Activated CD4-positive, CD25-positive, alpha-beta regulatory T cell treated with anti-CD3 and anti-CD28 coated beads, Interleukin-2, amount 50 U/mL, for 16 hours (primary cell): Measurements from ENCODE around the gene LSP1.

Experiments
- DNase-seq: peaks from one replicate; pipeline ENCODE4 v3.0.0-alpha.2; 2020; ENCODE audit warnings: low read depth, low spot score

LSP1 gene

DNA sequence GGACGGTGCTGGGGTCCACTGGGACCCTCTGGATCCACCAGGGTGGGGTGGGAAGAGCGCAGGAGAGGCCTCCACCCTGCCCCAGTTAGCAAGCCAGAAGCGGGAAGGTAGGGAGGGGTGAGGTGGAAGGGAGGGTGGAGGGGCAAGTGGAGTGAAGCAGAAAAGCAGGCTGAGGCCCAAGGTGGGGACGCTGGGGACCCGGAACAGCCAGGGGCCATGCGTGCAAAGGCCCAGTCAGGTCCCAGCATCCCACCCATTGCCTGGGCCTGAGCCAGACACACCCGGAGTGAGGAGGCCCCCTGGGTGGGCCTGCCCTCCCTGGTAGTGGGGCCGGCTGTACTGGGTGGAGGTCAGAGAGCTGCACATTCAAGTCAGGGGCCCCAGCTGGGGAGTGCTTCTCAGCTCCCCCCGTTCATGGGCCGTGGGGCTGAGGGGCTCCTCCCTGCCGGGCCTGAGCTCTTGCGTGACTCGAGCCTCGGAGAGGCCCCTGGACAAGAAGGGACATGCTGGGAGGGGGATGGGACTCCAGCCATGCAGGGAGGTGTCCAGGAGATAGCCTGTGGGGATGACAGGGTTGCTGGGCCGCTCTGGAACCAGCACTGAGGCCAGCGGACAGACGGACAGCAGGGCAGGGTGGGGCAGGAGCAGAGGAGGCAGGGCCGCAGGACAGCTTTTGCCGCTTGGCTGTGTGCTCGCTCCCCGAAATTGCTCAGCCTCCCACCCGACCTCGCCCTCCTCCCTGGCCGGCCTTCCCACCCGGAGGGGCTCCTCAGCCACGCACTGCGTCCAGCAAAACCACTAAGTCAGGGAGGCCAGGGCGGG is 74.4 kb downstream of the LSP1 start:
- DNase-seq: no peak

DNA sequence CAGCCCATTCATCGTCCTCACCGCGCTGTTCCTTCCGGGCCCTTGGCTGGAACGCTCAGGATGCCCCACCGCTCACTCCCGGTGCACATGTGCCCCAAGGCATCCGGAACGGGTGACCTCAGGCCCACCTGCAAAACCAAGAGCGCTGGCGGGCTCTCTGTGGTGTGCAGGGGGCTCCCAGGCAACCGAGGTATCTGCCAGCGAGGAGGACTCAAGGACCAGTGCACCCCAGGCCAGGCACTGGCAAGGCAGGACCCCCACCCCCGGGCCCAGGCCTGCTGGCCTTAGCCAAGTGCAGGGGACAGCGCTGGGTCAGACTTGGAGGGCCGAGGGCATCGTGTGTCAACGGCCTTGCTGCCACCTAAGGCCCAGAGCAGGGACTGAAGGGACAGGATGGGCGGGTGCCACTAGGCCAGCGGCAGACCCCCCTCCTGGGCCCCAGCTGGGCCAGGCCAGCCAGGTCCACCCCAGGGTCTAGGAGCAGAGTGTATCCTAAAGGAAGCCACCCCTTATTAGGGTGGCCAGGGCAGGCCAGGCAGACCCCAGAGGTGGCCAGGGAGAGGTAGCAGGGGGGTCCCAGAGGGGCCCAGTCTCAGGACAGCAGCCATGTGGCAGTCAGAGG is 75.1 kb downstream of the LSP1 start:
- DNase-seq: no peak

DNA sequence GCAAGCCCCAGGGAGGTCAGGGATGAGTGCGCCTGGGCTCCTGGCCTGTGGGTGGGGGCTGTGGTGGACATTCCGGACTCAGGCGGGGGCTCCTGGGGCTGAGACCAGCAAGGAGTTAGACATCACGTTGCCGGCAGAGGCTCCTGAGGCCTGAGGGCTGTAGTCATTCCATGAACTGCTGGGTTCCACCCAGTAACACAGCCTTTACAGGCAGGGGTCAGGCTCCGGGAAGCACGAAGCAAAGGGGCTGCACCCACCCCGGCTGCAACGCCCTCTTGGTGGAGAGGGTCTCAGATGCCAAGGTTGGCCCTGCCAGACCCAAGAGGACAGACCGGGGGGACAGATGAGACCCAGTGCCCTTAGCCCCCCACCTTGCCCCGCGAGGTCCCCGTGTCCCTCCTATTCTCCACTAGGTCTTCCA is 75.6 kb downstream of the LSP1 start:
- no peak for DNase-seq

DNA sequence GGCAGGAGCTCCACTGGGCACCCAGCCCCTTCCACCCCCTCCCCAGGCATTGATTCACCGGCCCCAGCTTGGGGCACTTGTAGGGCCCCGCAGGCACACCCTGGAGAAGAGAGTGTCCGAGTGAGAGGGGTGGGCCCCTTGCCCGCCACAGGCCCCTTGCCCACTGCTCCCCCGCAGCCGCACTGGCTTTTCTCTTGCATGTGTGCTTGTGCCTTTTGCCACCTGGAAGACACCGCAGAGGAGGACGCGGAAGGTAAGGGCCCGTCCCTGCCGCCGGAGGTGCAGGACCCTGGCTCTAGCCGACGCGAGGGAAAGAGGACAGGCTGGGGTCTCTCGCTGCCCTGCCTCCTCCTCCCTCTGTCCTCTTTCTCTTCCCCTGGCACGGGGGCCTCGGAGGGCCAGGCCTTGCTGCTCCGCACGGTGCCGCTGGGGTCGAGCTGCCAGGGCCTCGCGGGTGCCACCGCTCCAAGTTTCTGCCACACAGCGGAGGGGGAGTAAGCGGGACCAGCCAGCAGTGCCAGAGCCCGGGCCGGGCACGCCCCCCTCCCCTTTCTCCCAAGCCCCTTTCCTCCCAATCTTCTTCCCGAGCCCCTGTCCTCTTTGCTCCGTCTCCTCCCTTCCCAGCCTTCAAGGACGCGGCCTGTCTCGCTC is 76.1 kb downstream of the LSP1 start:
- no peak for DNase-seq

DNA sequence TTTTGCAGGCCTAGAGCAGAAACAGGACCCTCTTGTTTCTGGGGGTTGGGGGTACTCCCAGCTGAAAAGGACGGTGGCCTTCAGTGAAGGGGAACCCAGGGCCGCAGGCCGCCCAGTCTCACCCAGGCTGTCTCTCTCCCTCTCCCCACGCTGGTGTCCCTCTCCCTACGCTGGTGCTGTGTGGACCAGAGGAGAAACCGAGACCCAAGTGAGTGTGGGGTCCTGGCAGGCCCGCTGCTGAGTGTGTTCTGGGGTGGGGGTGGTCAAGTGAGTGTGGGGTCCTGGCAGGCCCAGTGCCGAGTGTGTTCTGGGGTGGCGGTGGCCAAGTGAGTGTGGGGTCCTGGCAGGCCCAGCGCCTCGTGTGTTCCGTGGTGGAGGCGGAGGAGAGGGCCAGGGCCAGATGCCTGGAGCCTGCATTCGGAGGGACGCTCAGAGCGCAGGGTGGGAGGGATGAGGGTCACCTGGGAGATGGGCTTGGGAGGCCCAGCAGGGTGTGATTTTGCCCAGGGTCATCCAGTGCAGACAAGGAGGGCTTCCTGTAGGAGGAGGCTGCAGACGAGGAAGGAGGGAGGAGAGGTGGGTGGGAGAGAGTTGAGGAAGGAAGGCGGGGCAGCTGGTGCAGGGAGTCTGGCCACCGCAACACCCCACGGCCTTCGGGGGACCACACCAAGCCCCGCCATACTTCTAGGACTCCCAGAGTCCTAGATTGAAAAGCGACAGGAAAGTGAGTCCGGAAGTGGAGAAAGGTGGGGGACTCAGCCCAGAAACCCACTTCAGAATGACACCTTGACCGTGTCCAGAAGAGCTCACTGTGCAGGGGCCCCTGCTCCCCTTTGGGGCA is 77.0 kb downstream of the LSP1 start:
- no peak for DNase-seq

DNA sequence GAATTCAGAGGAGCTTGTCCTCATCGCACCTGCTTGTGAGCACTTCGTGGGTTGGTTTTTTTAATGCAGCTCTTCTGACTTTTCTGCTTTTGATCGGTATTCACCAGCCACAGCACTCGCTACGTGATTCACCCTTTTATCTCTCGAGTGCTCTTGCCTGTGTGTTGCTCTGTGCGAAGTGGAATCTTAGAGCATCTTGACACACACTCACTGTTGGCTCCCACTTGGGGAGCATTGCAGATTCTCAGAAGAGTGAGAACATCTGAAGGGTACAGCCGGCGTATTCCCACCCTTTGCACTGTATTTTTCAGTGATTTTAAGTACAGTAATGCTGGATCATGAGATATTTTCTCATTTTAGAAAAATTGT is 77.6 kb downstream of the LSP1 start:
- DNase-seq: no peak

DNA sequence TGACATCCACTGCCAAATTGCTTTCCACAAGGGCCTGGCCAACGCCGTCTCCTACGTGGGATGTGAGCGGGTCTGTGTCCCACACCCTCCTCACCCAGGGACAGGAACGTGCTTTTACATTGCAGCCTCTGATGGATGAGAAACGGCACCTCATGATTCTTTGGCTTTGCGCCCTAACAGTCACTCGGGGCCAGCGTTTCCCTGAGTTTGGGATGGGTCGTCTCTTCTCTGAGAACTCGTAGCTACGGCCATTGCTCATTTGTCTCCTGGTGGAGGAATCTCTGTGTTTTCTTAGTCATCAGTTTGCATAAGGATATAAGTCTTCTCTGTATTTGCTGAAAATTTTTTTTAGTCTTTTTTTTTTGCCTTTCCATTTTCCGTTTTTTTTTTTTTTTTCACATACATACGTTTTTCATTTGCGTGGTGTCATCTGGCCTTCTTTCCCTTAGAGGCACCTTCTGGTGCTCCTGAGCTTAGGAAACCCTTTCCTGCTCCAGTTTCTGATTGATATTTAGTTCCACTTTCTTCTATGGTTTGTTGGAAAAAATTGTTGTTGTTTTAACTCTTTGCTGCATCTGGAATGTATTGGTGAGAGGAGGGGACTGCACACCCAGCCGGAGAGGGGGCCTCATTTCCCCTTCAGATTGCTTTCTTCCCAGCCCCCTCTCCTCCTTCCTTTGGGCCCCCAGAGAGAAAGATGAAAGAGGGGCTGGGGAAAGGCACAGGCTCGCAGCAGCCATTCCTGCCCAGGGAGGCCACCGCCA is 78.6 kb downstream of the LSP1 start:
- DNase-seq: no peak

DNA sequence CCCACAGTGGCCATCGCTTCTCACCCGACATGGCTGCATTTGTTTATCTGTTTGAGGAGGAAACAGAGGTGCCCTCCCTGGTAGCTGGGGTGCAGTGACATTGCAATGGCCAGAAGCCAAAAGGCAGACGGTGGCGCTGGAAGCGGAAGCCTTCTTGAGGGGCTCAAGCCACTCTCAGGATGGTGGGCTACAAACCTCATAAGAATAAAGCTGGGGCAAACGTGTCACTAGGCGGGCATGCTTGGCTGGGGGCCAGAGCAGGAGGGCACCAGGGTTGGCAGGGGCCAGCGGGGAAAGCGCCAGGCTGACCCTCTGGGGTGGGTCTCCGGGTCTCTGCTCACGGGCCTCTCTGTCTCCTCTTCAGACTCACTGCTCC is 79.2 kb downstream of the LSP1 start:
- DNase-seq: no peak

DNA sequence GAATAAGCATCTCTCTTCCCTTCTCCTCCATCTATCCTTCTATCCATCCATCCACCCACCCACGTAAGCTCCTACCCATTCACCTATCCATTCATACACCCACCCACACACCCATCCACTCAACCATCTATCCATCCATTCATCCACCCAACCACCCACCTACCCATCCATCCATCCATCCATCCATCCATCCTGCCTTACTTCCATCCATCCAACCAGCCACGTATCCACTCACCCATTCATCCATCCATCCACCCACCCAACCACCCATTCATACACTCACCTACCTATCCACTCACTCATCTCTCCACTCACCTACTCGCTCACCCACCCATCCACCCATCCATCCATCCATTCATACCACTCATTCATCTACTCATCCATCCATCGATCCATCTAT is 79.8 kb downstream of the LSP1 start:
- DNase-seq: no peak

DNA sequence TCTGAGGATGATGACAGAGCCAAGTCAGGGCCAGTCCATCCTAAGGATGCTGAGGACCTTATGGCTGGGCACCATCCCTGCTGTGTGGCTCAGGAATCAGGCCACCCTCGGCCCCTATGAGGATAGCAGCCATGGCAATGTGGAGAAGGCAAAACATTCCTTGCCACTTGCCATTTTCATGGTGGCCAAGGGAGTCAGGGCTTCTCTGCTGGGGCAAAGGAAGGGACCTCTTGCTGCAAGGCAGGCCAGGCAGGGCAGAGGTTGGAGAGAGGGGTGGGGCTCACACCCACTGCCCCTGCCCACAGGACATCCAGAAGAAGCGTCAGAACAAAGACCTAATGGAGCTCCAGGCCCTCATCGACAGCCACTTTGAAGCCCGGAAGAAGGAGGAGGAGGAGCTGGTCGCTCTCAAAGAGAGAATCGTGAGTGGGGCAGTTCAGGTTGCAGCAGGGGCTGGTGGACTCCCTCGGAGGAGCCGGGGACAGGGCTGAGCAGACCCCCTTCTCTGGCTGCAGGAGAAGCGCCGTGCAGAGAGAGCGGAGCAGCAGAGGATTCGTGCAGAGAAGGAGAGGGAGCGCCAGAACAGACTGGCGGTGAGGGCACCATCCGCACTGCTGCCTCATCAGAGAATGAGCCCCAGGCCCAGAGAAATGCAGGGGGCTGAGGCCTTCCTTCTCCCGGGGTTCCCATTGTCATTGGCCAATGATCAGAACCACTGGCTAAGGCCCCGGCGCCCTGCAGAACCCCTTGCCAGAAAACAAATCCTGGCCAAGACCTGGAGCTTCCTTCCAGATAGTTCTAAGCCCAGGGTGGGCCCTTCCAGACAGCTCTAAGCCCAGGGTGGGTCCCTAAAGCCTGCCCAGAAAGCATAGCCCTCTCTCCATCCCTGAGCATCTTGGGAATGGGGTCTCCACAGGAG is 80.8 kb downstream of the LSP1 start:
- no peak for DNase-seq

DNA sequence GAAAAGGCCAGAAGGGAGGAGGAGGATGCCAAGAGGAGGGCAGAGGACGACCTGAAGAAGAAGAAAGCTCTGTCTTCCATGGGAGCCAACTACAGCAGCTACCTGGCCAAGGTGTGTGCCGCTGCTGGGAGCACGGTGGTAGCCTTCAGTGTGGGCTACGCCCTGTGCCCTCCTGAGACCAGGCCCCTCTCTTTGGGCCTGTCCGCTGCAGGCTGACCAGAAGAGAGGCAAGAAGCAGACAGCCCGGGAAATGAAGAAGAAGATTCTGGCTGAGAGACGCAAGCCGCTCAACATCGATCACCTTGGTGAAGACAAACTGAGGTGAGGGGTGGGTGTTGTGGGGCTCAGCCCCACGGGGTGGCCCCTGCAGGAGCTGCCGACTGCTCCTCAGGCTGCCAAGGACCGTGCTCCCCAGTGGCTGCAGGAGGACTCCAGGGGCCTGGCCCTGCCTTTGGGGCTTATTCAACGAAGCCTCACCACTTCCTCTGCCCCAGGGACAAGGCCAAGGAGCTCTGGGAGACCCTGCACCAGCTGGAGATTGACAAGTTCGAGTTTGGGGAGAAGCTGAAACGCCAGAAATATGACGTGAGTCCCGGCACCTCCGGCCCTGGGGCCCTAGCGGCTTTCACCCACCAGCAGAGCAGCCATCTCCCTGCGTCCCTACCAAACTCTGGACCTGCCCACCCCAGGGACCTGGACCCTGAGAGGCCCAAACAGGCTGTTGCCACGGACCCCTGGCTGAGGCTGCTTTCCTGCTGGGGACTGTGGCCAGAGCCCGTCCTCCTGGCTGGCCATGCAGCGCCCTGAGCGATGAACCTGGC is 81.7 kb downstream of the LSP1 start:
- no peak for DNase-seq

DNA sequence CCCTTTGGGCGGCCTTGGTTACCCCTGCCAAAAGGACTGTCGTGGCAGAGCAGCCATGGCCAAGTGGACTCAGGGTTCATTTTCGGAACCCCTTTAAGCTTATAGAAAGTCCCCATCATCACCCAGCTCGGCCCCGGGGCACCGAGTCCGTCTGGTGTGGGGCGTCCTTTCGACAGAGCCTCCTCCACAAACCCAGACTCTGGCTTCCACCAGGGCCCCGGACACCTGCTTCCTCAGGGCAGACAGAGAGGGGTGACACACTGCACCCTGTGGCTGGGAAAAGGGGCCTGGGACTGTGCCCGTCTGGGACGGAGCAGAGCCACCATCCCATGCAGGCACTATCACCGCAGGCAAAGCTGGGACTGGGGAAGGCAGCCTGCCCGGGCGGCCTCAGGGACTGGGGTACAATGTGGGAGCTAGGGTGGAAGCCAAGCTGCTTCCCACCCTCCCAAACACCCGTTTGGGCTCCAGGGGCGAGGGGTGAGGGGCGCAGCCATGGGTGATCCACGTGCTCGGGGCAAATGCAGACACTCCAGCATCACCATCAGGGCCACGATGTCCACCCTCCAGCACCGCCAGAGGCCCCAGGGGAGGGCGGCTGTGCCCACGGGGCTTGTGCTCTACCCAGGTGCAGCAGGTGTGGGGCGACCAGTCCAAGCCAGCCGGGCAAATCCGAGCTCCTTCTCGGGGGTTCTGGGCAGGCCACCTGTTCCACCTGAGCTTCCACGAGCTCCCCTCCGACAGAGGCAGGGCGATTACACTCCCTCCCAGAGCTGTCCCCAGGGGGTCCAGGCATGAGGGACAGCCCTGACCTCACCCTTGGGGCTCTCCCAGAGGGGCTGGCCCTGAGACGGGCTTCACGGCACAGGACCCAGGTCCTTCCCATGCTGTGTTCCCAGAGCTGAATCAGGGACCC is 82.5 kb downstream of the LSP1 start:
- no peak for DNase-seq

DNA sequence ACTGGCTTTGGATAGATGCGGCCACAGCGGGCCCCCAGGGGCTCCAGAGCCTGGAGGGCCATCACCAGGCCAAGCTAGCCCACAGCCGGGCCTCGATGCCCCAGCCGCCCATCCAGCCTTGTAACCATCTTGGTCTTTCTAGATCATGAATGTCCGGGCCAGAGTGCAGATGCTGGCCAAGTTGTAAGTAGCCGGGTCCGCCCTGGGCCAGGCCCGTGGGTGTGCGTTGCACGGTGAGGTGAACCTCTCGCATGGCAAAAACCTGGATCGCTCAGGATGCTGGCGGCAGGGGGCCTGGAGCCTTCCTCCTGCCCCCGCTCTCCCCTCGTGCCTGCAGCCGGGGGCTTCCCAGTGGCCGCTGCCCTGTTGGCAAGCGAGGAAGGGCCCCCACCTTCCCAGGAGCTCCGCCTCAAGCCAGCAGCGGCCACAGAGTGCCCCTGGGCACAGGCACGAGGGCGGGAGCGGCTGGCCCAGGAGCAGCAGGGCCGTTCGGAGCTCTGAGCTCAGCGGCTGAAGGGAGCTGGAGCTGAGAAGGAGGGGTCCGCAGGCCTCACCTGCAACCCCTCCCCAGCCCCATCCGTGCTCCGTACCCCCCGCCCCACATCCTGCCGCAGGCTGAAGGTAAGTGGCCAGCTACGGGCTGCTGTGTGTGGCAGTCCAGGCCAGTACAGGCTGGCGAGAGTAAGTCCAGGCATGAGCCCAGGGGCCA is 83.3 kb downstream of the LSP1 start:
- no peak for DNase-seq

DNA sequence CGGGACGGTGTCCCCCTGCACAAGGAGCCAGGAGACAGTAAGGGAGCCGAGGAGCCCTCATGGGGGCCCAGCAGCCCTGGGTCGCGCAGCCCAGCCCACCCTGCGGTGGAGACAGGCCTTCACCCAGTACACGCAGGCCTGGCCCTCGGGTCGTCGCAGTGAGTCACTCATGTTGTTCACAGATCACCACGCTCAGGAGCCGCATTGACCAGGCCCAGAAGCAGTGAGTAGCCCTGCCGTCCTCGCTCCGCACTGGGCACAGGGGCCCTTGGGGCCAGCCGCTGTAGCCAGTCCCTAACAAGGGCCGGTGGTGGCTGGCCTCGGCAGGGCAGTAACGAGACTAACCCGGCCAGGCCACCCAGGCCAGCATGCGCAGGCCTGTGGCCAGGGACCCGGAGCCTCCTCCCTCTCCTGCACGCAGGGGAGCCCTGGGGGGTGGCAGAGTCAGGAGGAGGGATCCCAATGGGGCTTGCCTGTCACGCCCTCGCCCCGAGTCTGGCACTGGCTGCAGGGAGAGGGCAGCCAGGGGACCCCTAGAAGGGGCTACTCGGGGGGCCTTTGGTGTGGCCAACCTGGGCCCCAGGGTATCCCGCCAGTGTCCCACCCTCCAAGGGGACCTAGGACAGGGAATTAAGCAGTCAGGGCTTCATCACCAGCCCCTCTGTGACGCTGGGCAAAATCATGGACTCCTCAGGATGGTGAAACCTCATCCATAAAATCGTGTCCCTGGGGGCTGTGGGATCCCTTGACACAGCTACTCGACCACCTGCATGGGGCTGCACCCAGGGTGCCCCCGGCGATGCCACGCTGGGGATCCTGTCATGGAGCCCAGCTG is 84.1 kb downstream of the LSP1 start:
- no peak for DNase-seq

DNA sequence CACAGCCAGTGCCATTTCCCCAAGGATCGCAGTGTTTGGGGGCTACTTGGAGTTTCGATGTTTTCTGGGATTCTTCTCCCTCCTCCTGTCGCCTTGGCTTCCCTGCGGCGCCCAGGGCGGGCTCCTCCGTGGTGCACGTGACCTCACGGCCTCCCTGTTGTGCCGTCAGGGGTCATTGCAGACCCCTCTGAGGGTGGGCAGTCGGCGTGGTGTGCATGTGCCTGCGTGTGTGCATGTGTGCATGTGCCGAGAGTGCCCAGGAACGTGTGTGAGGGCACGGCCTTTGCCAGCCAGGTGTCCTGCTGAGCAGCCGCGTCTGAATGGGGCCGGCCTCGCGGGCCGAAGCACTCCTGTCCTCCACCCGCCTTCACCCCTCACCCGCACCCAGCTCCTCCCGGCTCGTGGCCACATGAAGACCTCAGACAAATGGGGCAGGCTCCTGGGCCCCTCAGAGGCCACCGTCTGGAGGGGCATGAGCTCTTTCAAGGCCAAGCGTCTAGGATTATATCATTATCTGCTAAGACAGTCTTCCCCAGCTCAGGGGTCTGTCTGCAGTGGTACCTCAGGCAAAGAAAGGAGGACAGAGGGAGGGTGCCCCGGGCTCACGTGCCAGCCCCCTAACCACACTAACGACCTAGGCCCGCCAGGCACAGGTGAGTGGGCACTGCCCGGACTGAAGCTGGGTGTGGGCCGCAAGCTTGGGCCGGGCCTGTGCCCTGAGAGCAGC is 84.9 kb downstream of the LSP1 start:
- no peak for DNase-seq

DNA sequence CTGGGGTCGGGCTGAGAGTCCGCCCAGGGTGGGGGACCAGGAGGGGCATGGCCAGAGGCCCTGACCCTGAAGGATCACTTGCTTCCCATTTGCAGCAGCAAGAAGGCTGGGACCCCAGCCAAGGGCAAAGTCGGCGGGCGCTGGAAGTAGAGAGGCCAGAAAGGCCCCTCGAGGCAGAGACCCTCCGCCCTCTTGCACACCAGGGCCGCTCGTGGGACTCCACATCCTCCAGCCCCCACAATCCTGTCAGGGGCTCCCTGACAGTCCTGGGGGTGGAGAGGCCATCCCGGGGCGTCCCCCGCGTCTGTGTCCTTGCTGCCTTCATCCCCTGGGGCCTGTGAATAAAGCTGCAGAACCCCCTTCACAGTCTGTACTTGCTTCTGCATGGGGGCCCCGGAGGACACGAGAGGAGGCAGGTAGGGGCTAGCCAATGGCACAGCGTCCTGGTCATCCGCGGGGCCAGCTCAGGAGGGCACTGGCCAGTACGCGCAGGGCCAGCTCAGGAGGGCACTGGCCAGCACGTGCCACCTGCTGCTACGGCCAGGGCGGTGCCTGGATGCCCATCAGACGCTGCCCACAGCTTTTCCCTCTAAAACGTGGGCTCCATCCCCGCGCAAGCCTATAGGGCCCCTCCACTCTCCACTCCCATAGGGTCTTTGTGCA is 85.6 kb downstream of the LSP1 start:
- no peak for DNase-seq
